Kidney glomerular epithelial cell (primary cell): ENCODE data around the gene EHBP1.
"Not testable (repeated sequence)": the region's sequence is repeated elsewhere in the genome, so short reads cannot be mapped to it uniquely, and the experiment has no call there.

Experiments
- DNase-seq: peaks from one replicate; lab custom pipeline; 2025; lab: John Stamatoyannopoulos, UW

Gene EHBP1

DNA sequence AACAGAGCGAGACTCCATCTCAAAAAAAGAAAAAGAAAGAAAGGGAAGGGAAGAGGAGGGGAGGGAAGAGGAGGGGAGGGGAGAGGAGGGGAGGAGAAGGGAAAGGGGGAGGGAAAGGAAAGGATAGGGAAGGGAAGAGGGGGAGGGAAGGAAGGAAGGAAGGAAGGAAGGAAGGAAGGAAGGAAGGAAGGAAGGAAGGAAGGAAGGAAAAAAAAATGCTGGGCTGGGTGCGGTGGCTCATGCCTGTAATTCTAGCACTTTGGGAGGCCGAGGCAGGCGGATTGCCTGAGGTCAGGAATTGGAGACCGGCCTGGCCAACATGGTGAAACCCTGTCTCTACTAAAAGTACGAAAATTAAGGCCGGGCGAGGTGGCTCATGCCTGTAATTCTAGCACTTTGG, 314.2 kb downstream of the EHBP1 start:
- DNase-seq = not testable (repeated sequence)

- DNase-seq = peak; percentile 10
Observed at GRCh38 chr2:63023444-63023843, 317.9 kb downstream of the EHBP1 start.

- DNase-seq = no peak
Observed at GRCh38 chr2:63027220-63027619, 321.7 kb downstream of the EHBP1 start.

GRCh38 chr2:63029058-63029457, 323.5 kb downstream of the EHBP1 start:
- no peak for DNase-seq

DNA sequence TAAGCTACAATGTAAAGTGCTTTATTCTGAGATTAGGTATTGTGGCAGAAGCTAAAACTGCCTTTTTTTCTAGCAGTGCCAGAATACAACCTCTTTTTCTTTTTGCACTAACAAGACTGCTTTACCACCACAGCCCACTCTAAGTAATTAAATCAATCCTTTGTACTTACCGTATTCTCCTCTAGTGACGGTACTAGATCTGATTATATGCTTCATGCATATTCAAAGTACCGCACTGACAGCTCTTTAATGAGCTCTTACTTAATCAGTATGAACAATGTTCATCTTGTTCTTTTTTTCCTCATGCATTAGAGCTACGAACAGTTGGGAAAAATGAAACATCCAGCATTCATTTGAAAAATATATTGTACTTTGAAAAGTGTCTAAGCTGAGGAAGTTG, 329.0 kb downstream of the EHBP1 start:
- no peak for DNase-seq

DNA sequence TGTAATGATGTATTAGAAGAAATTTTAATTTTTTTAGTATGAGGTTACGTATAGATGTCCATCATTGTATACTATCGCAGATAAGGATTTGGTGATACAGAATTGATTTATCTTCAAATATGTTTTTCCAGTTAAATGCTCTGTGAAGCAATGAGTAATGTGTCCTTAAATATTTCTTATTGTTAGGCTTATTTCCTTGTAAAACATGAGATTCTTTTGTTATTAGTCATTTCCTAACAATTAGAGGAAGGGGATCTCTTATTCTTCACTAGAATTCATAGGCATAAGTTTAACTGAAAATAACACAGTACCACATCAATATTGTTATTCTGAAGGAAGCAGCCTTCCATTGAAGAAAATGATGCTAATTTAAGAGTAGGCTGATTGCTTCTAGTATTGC, 329.7 kb downstream of the EHBP1 start:
- DNase-seq = no peak

- no peak for DNase-seq
Observed at GRCh38 chr2:63035660-63036059, 330.1 kb downstream of the EHBP1 start.

DNA sequence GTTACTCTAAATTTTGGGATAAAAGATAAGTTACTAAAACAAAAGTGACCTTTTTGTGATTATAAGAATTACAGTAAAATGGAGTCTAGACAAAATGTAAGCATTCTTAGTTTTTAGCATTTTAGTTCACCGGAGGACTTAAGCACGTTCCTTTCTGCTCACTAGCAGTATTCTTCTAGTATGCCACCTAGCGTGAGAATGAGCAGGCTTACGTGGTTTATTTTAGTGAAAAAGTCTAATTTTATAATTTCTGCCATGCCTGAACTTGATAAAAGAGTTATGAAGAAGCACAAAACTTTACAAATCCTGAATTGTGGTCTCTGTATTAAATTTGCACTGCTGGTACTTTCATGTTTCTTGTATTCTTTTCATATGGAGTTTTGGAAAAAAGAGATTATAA, 332.5 kb downstream of the EHBP1 start:
- DNase-seq = no peak

DNA sequence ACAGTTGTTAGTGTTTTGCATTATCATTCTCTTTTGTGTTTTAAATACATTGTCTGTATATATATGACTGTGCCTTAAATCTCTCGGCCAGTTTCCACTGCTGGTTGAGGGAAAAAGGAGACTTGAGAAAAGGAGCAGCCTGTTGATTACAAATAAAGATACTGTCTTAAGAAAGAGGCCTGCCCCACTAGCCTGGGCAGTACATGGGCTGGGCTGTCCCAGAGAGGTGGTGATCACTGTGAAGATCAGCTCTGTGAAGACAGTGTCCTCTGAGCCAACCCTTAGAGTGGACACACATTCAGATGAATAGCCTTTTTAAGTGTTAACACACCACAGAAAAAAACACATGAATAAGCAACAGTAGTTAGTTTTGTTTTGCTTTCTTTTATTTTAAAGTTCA, 335.1 kb downstream of the EHBP1 start:
- DNase-seq = no peak

DNA sequence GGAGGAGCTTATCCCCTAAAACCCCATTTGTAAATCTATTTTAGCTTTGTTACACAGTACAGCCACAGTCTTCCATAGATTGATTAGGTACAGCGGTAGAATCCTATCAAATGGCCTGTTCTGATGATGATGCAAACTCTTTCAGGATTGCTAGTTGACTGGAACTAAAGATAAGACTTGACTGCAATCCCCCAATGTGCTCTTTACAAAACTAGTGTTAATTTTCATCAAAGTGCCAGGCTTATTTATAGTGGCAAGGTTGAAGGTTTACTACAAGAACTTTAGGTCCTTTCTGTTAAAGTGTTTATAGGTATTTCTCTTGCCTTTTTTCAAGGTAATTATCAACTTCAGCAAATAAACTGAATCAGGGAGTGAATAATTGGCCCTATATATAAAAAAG, 336.1 kb downstream of the EHBP1 start:
- DNase-seq = no peak

DNA sequence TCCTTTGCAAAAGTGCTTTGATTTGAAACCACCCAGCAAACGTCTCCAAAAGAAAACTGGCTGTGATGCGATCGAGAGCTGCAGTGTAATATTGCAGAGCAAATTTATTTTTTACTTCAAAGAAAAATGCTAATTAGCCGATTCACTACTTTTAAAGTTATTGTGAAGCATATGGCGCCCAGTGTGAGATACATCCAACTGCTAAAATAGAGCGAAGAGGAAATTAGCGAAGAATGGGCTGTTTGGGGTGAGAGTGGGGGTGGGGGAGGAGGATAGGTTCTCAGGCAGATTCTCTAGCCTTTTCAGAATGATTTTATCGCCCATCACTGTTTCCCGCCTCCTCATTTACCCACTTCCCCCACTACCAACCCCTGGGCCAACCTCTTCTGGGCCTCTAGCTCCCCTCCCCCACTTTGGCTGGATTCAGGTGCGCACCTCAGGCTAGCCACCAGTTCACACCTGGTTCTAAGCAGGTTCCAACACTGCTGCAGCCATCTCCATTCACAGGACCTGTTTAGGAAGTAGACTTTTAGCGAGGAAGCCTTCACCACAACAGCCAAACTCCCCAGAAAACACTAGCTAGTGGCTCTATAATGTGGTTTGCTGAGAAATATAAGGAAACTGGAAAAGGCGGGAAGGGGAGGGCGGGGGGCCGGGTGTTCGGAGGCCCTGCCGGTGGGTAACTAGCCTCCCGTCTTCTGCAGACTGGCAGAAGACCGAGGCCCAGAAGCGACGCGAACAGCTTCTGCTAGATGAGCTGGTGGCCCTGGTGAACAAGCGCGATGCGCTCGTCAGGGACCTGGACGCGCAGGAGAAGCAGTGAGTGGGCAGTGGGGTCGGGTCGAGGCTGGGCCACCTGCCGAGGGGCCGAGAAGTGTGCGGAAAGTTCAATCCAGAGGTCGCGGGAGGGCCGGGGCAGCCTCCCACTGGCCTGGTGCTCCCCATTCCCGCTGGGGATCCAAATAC, 339.1 kb downstream of the EHBP1 start:
- no peak for DNase-seq

GRCh38 chr2:63046552-63046951, 341.0 kb downstream of the EHBP1 start:
- DNase-seq = no peak

- DNase-seq = no peak
Observed at GRCh38 chr2:63046961-63047320, 341.4 kb downstream of the EHBP1 start.

GRCh38 chr2:63047321-63048279, 342.1 kb downstream of the EHBP1 start:
- DNase-seq = no peak

DNA sequence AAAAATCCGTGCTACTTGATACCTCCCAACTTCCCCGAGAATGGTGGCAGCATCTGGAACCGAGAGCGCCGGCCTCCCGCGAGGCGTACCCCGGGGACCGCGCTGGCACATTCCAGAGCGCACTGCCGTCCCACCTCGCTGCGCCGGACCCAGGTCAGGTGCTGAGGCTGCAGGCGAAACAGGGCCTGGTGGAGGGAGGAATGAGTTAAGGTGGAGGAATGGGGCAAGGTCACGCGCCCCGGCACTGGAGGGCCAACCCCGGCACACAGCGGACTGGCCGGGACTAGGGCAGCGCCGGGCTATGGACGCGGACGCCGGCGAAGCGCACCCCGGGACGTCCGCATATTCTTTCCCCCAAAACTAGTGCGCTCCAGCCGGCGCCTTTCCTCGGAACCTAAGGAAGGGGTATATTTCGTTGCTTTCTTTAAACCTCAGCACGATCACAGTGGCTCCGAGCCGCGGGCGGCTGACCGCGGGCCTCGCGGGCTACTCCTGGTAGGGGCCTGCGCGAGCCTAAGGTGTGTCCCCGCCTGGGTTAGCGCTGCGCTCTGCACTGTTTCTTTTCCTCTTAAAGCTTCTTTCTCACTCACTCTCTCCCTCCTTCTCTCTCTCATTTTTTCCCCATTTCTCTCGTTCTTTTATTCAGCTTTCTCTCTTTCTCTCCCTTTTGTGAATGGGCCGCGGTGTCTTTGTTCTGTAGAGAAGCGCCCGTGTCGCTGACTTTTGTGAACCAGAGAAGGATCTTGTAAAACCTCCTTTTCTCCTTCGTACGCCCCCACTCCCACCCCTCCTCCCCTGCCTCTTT, 343.1 kb downstream of the EHBP1 start:
- no peak for DNase-seq

- DNase-seq = no peak
Observed at GRCh38 chr2:63049211-63049969, 343.9 kb downstream of the EHBP1 start.

DNA sequence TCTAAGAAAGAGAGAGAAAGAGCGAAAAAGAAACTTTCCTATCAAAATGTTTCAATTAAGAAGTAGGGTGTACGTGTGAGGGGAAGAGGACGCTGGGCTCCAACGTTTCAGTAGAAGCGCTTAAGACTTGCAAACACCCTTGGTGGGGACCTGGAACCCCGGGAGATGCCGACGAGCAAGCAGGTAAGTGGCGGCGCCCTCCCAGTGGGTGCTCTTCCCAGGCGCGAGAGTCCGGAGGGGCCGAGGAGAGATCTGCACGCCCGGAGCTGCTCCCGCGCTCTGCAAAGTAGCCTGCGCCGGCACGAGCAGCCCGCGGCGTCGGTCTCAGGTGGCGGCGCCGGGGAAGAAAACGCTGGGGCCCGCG, 344.4 kb downstream of the EHBP1 start:
- no peak for DNase-seq

GRCh38 chr2:63050334-63051041, 345.0 kb downstream of the EHBP1 start, which contains the start of gene OTX1:
TSS of gene OTX1 (plus strand) at chr2:63050830. CDS start at chr2:63052991, 2,161 bp downstream.
- DNase-seq = peak; percentile 29

- no peak for DNase-seq
Observed at GRCh38 chr2:63051042-63051794, 345.7 kb downstream of the EHBP1 start.
